NT2/D1 (cell line): ENCODE results near the gene ALOX12.
"Not testable (repeated sequence)": the region's sequence is repeated elsewhere in the genome, so short reads cannot be mapped to it uniquely, and the experiment has no call there.

Experiments used
- DNase-seq: peaks from one replicate; pipeline ENCODE4 v3.0.0-alpha.2; 2011; ENCODE audit warnings: low read depth, low spot score
- H3K27me3 ChIP-seq: 2 replicates; pipeline ENCODE4 v1.6.0; 2011; ENCODE audit warnings: mild to moderate bottlenecking; ENCODE audit not compliant: insufficient read length, insufficient read depth
- H3K36me3 ChIP-seq: 2 replicates; pipeline ENCODE4 v1.6.1; 2011; ENCODE audit warnings: mild to moderate bottlenecking, low read length, mixed read lengths; ENCODE audit not compliant: insufficient read depth, insufficient read length
- H3K4me1 ChIP-seq: 2 replicates; pipeline ENCODE4 v1.5.1; 2011; ENCODE audit not compliant: insufficient read depth, insufficient read length
- H3K4me3 ChIP-seq: 2 replicates; pipeline ENCODE4 v1.5.1; 2011; ENCODE audit warnings: low read depth; ENCODE audit not compliant: insufficient read length
- H3K9ac ChIP-seq: 2 replicates; pipeline ENCODE4 v1.6.0; 2011; ENCODE audit warnings: low read depth; ENCODE audit not compliant: insufficient read length
- H3K9me3 ChIP-seq: 2 replicates; pipeline ENCODE4 v1.5.1; 2011; ENCODE audit warnings: mild to moderate bottlenecking, low read length; ENCODE audit not compliant: insufficient read depth
- SUZ12 ChIP-seq: IDR thresholded peaks from 2 replicates; pipeline ENCODE4 v1.6.1; 2011; ENCODE audit not compliant: insufficient read length, insufficient read depth; ENCODE audit errors: extremely low read depth
- YY1 ChIP-seq: IDR thresholded peaks from 2 replicates; pipeline ENCODE4 v1.6.1; 2011; ENCODE audit not compliant: insufficient read length, insufficient read depth
- ZNF274 ChIP-seq: IDR thresholded peaks from 2 replicates; pipeline ENCODE4 v1.6.1; 2011; ENCODE audit warnings: mild to moderate bottlenecking, low read depth, low read length

ALOX12 gene

GRCh38 chr17:6969323-6969726 is 26.5 kb upstream of the ALOX12 start:
- no peak for DNase-seq

GRCh38 chr17:6970992-6971391 is 24.9 kb upstream of the ALOX12 start:
- H3K36me3 ChIP-seq, result no peaks in the 10 kb centered on the region
- H3K9me3 ChIP-seq, result no peaks in the 10 kb centered on the region
- no peak for DNase-seq
- no peak overlapping the region for H3K4me3 ChIP-seq
- TF ChIP-seq ZNF274 (no peak), SUZ12 (no peak), YY1 (no peak)
- H3K9ac ChIP-seq, result no peak overlapping the region
- H3K4me1 ChIP-seq, result no peaks in the 10 kb centered on the region
- no peaks in the 10 kb centered on the region for H3K27me3 ChIP-seq

More at GRCh38 chr17:6969323-6969726, 26.5 kb upstream of the ALOX12 start:
- TF ChIP-seq YY1 (no peak), SUZ12 (no peak)
- H3K4me1 ChIP-seq, result no peaks in the 10 kb centered on the region
- no peaks in the 10 kb centered on the region for H3K27me3 ChIP-seq
- H3K4me3 ChIP-seq, result no peak overlapping the region
- no peaks in the 10 kb centered on the region for H3K36me3 ChIP-seq
- H3K9ac ChIP-seq, result no peak overlapping the region
- no peaks in the 10 kb centered on the region for H3K9me3 ChIP-seq

GRCh38 chr17:6979440-6979839 is 16.4 kb upstream of the ALOX12 start:
- H3K4me3 ChIP-seq, H3K9ac ChIP-seq, H3K9me3 ChIP-seq, H3K4me1 ChIP-seq, H3K27me3 ChIP-seq, H3K36me3 ChIP-seq, DNase-seq: not testable (repeated sequence)

GRCh38 chr17:6981426-6981825 is 14.4 kb upstream of the ALOX12 start:
- no peak overlapping the region for H3K9ac ChIP-seq
- TF ChIP-seq ZNF274 (no peak), YY1 (no peak), SUZ12 (no peak)
- no peak overlapping the region for H3K4me3 ChIP-seq
- no peak for DNase-seq
- H3K36me3 ChIP-seq, result no peaks in the 10 kb centered on the region
- H3K27me3 ChIP-seq, result no peaks in the 10 kb centered on the region
- H3K9me3 ChIP-seq, result no peaks in the 10 kb centered on the region
- H3K4me1 ChIP-seq, result no peaks in the 10 kb centered on the region

GRCh38 chr17:6985266-6985665 is 10.6 kb upstream of the ALOX12 start:
- no peaks in the 10 kb centered on the region for H3K9me3 ChIP-seq
- H3K9ac ChIP-seq, result no peak overlapping the region
- TF ChIP-seq SUZ12, result no peak
- no peak for TF ChIP-seq ZNF274
- no peak for TF ChIP-seq YY1
- H3K27me3 ChIP-seq, result no peaks in the 10 kb centered on the region
- no peaks in the 10 kb centered on the region for H3K36me3 ChIP-seq
- H3K4me1 ChIP-seq, result no peaks in the 10 kb centered on the region
- H3K4me3 ChIP-seq, result no peak overlapping the region
- DNase-seq, result no peak

DNA sequence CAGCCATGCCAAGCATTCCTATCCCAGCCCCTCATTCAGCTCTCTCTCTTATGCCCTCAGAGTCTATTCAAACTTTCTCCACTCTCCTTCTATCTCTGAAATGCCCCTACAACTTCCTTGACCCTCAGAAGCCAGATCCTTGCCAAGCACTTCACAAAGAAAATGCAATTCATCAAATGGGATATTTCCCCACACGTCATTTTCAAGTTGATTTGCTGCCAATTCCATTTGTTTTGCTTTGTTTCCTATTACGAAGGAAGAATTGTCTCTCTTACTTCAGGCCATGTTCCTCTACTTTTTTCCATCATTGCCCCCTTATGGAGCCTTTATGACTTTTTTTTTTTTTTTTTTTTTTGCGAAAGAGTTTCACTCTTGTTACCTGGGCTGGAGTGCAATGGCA is 9.2 kb upstream of the ALOX12 start:
- no peak for TF ChIP-seq ZNF274
- no peak for TF ChIP-seq YY1
- no peak for TF ChIP-seq SUZ12

GRCh38 chr17:6989779-6990178 is 6.1 kb upstream of the ALOX12 start:
- H3K27me3 ChIP-seq, result no peaks in the 10 kb centered on the region
- no peaks in the 10 kb centered on the region for H3K36me3 ChIP-seq
- DNase-seq, result no peak
- no peak overlapping the region for H3K9ac ChIP-seq
- no peaks in the 10 kb centered on the region for H3K9me3 ChIP-seq
- H3K4me3 ChIP-seq, result no peak overlapping the region
- TF ChIP-seq ZNF274 (no peak), SUZ12 (no peak), YY1 (no peak)
- H3K4me1 ChIP-seq, result no peaks in the 10 kb centered on the region

More for the DNA sequence above, 9.2 kb upstream of the ALOX12 start:
- no peaks in the 10 kb centered on the region for H3K4me1 ChIP-seq
- H3K9me3 ChIP-seq, result no peaks in the 10 kb centered on the region
- no peak for DNase-seq
- no peaks in the 10 kb centered on the region for H3K36me3 ChIP-seq
- no peak overlapping the region for H3K4me3 ChIP-seq
- H3K9ac ChIP-seq, result no peak overlapping the region
- H3K27me3 ChIP-seq, result no peaks in the 10 kb centered on the region

DNA sequence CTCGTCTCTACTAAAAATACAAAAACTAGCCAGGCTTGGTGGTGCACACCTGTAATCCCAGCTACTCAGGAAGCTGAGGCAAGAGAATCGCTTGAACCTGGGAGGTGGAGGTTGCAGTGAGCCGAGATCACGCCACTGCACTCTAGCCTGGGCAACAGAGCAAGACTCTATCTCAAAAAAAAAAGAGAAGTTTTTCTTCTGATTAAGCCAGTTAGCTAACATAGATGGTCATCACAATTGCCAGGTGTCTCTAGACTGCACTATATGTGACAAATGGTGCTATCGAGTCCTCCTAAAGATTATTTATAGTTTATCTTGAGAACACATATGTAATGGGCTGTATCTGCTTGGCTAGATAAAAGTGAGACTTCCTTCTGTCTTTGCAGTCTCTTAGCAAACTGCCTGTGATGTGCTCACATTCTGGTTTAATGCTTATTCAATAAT is 2.2 kb upstream of the ALOX12 start:
- DNase-seq, H3K4me1 ChIP-seq: not testable (repeated sequence)

More for the DNA sequence above, 2.2 kb upstream of the ALOX12 start:
- not testable (repeated sequence) for H3K36me3 ChIP-seq, H3K9ac ChIP-seq, H3K9me3 ChIP-seq, H3K4me3 ChIP-seq, H3K27me3 ChIP-seq
